IMR-90 (cell line): ENCODE measurements around the gene SSTR1. TPM values are rescaled to one million over a fixed set of nuclear protein-coding genes. Genes with fewer than 3 reads are reported as not detected.

Source experiments
- ATAC-seq: fragments of 200-7000 bp; cut with Tn5 transposase; 2 replicates; pipeline ENCODE4 v1.9.1; 2020; ENCODE audit warnings: low read depth, mild to moderate bottlenecking, moderate library complexity
- BruUV-seq: library from RNA; stranded (reverse); fragments of 400-500 nt; replicated peaks from 2 replicates; lab custom pipeline; 2021; lab: Mats Ljungman, UMichigan
- CTCF ChIA-PET: fragments of 300-600 bp; formaldehyde crosslinking; extraction: SDS; loops from one replicate; lab custom pipeline; 2021; ENCODE audit warnings: antibody characterized with exemption; lab: Yijun Ruan, JAX
- POLR2A ChIA-PET: fragments of 300-600 bp; sonication (Branson Sonifier 250); formaldehyde crosslinking; loops from one replicate; lab custom pipeline; 2022; ENCODE audit warnings: antibody characterized with exemption; ENCODE audit not compliant: unreplicated experiment; lab: Charles Lee
- DNase-seq: peaks from one replicate; pipeline ENCODE4 v3.0.0; 2013
- H2AFZ ChIP-seq: replicated peaks from 2 replicates; pipeline ENCODE3; 2013; ENCODE audit warnings: low read length, mild to moderate bottlenecking; ENCODE audit not compliant: poor library complexity
- H2AK5ac ChIP-seq: 2 replicates; pipeline ENCODE4 v1.6.1; 2013; ENCODE audit warnings: low read depth, low read length, inconsistent platforms
- H2AK9ac ChIP-seq: replicated peaks from 2 replicates; pipeline ENCODE3; 2013; ENCODE audit warnings: mild to moderate bottlenecking, low read depth, low read length, moderate library complexity; ENCODE audit not compliant: poor library complexity
- H2BK120ac ChIP-seq: 2 replicates; pipeline ENCODE4 v1.6.1; 2013; ENCODE audit warnings: low read depth, low read length, inconsistent platforms
- H2BK15ac ChIP-seq: 3 replicates; pipeline ENCODE4 v1.6.1; 2013; ENCODE audit warnings: low read depth, low read length, inconsistent platforms
- H2BK20ac ChIP-seq: 2 replicates; pipeline ENCODE4 v1.6.1; 2013; ENCODE audit warnings: low read depth, mild to moderate bottlenecking, inconsistent platforms, low read length, moderate library complexity
- H2BK5ac ChIP-seq: 2 replicates; pipeline ENCODE4 v1.6.1; 2013; ENCODE audit warnings: mild to moderate bottlenecking, low read depth, low read length, inconsistent platforms; ENCODE audit not compliant: poor library complexity, severe bottlenecking
- H3K14ac ChIP-seq: replicated peaks from 2 replicates; pipeline ENCODE4 v1.6.1; 2013; ENCODE audit warnings: low read depth, low read length, inconsistent platforms
- H3K18ac ChIP-seq: 2 replicates; pipeline ENCODE4 v1.6.1; 2013; ENCODE audit warnings: low read depth, low read length, control low read depth
- H3K23ac ChIP-seq: 2 replicates; pipeline ENCODE4 v1.6.1; 2013; ENCODE audit warnings: low read depth, low read length, inconsistent platforms
- H3K27ac ChIP-seq: 2 replicates; pipeline ENCODE4 v1.5.1; 2013; ENCODE audit warnings: mild to moderate bottlenecking, control low read depth, low read length; ENCODE audit not compliant: insufficient read depth
- H3K27me3 ChIP-seq: 2 replicates; pipeline ENCODE4 v1.6.1; 2013; ENCODE audit warnings: low read length; ENCODE audit not compliant: control insufficient read depth, insufficient read depth
- H3K36me3 ChIP-seq: 2 replicates; pipeline ENCODE4 v1.6.1; 2013; ENCODE audit warnings: low read length, mixed read lengths; ENCODE audit not compliant: control insufficient read depth, insufficient read depth
- H3K4ac ChIP-seq: 2 replicates; pipeline ENCODE4 v1.6.1; 2013; ENCODE audit warnings: low read depth, low read length, inconsistent platforms
- H3K4me1 ChIP-seq: 2 replicates; pipeline ENCODE4 v1.6.1; 2013; ENCODE audit warnings: low read length, mixed read lengths; ENCODE audit not compliant: control insufficient read depth, insufficient read depth
- H3K4me2 ChIP-seq: 2 replicates; pipeline ENCODE4 v1.6.1; 2013; ENCODE audit warnings: low read depth, mild to moderate bottlenecking, control low read depth, low read length, moderate library complexity
- H3K4me3 ChIP-seq: 2 replicates; pipeline ENCODE4 v1.5.1; 2013; ENCODE audit warnings: low read depth, mild to moderate bottlenecking, control low read depth, low read length, moderate library complexity; ENCODE audit not compliant: insufficient read depth
- H3K56ac ChIP-seq: 2 replicates; pipeline ENCODE4 v1.6.1; 2013; ENCODE audit warnings: low read length, inconsistent platforms; ENCODE audit not compliant: insufficient read depth; ENCODE audit errors: extremely low read depth
- H3K79me1 ChIP-seq, 2 experiments: 2 replicates each; pipeline ENCODE4 v1.6.1; 2013; ENCODE audit warnings: low read length in 2 of 2, inconsistent platforms in 1 of 2, low read depth in 1 of 2
- H3K9ac ChIP-seq: 2 replicates; pipeline ENCODE4 v1.6.1; 2013; ENCODE audit warnings: low read depth, low read length, control low read depth
- H3K9me1 ChIP-seq: 2 replicates; pipeline ENCODE4 v1.6.1; 2013; ENCODE audit warnings: low read length, inconsistent platforms; ENCODE audit not compliant: insufficient read depth
- H3K9me3 ChIP-seq: 2 replicates; pipeline ENCODE4 v1.6.1; 2013; ENCODE audit warnings: low read length; ENCODE audit not compliant: control insufficient read depth, insufficient read depth
- H4K20me1 ChIP-seq: 2 replicates; pipeline ENCODE4 v1.6.1; 2013; ENCODE audit warnings: low read length, inconsistent platforms; ENCODE audit not compliant: insufficient read depth
- H4K5ac ChIP-seq: 2 replicates; pipeline ENCODE4 v1.6.1; 2013; ENCODE audit warnings: mild to moderate bottlenecking, low read depth, low read length, control low read depth
- H4K8ac ChIP-seq, 2 experiments: 2 replicates each; pipeline ENCODE4 v1.6.1; 2013; ENCODE audit warnings: low read depth in 2 of 2, low read length in 2 of 2, control low read depth in 1 of 2, inconsistent platforms in 1 of 2
- H4K91ac ChIP-seq: 2 replicates; pipeline ENCODE4 v1.6.1; 2013; ENCODE audit warnings: low read depth, low read length, inconsistent platforms; ENCODE audit not compliant: insufficient read depth
- BHLHE40 ChIP-seq: fragments of 150-350 bp; IDR thresholded peaks from 2 replicates; pipeline ENCODE4 v1.6.1; 2016; ENCODE audit warnings: mild to moderate bottlenecking, low read depth, low read length
- CEBPB ChIP-seq: IDR thresholded peaks from 2 replicates; pipeline ENCODE4 v1.6.1; 2012; ENCODE audit warnings: low read depth, low read length, improper control_type of control experiment
- CHD1 ChIP-seq: IDR thresholded peaks from 2 replicates; pipeline ENCODE4 v1.6.1; 2012; ENCODE audit warnings: low read depth, low read length, improper control_type of control experiment
- CTCF ChIP-seq: conservative IDR thresholded peaks from 2 replicates; pipeline ENCODE4 v1.5.1; 2012; ENCODE audit warnings: mild to moderate bottlenecking, low read depth, low read length, improper control_type of control experiment
- ELK1 ChIP-seq: fragments of 150-350 bp; IDR thresholded peaks from 2 replicates; pipeline ENCODE4 v1.6.1; 2016; ENCODE audit warnings: low read depth, mild to moderate bottlenecking, low read length, moderate library complexity, borderline replicate concordance
- FOS ChIP-seq: fragments of 150-350 bp; IDR thresholded peaks from 2 replicates; pipeline ENCODE4 v1.6.1; 2016; ENCODE audit warnings: low read depth, low read length
- MAFK ChIP-seq: IDR thresholded peaks from 2 replicates; pipeline ENCODE4 v1.6.1; 2012; ENCODE audit warnings: low read depth, low read length, improper control_type of control experiment
- MAZ ChIP-seq: IDR thresholded peaks from 2 replicates; pipeline ENCODE4 v1.6.1; 2012; ENCODE audit warnings: low read depth, mild to moderate bottlenecking, low read length, improper control_type of control experiment, moderate library complexity, borderline replicate concordance
- MXI1 ChIP-seq: IDR thresholded peaks from 2 replicates; pipeline ENCODE4 v1.6.1; 2012; ENCODE audit warnings: low read depth, mild to moderate bottlenecking, low read length, moderate library complexity, borderline replicate concordance
- NFE2L2 ChIP-seq: fragments of 150-350 bp; IDR thresholded peaks from 2 replicates; pipeline ENCODE4 v1.6.1; 2016; ENCODE audit warnings: low read depth, mild to moderate bottlenecking, low read length
- POLR2A ChIP-seq: IDR thresholded peaks from 2 replicates; pipeline ENCODE4 v1.6.1; 2012; ENCODE audit warnings: mild to moderate bottlenecking, low read depth, low read length
- RAD21 ChIP-seq: IDR thresholded peaks from 2 replicates; pipeline ENCODE4 v1.6.1; 2012; ENCODE audit warnings: low read length, improper control_type of control experiment
- RCOR1 ChIP-seq: IDR thresholded peaks from 2 replicates; pipeline ENCODE4 v1.6.1; 2012; ENCODE audit warnings: mild to moderate bottlenecking, low read length, improper control_type of control experiment; ENCODE audit not compliant: insufficient replicate concordance
- RFX5 ChIP-seq: IDR thresholded peaks from 2 replicates; pipeline ENCODE4 v1.8.0; 2012; ENCODE audit warnings: low read depth, mild to moderate bottlenecking, low read length, moderate library complexity
- SMC3 ChIP-seq: fragments of 150-350 bp; IDR thresholded peaks from 2 replicates; pipeline ENCODE4 v1.6.1; 2016; ENCODE audit warnings: low read depth, mild to moderate bottlenecking, antibody characterized with exemption, low read length, moderate library complexity
- USF2 ChIP-seq: fragments of 150-350 bp; IDR thresholded peaks from 2 replicates; pipeline ENCODE4 v1.6.1; 2017; ENCODE audit warnings: mild to moderate bottlenecking, antibody characterized with exemption, low read length, low read depth
- dilution Hi-C: fragments of 300-500 bp; cut with HindIII; formaldehyde crosslinking; loops from one replicate; pipeline ENCODE4 v1.14.3; 2018; ENCODE audit warnings: low sequenced_read_pairs; ENCODE audit not compliant: unreplicated experiment
- in situ Hi-C: fragments of 300-500 bp; cut with MboI; formaldehyde crosslinking; loops from 3 replicates; pipeline ENCODE4 v1.14.3; 2019; ENCODE audit warnings: low sequenced_read_pairs, inconsistent platforms, mixed read lengths
- intact Hi-C: fragments of 100-400 bp; cut with micrococcal nuclease; formaldehyde crosslinking; loops from 2 replicates; pipeline ENCODE4 v1.10.0; 2022
- polyA plus RNA-seq, 3 experiments: library from polyadenylated mRNA; depleted of rRNA; stranded (reverse); fragments of >200 nt; gene quantifications; 2 replicates each; pipeline ENCODE4 v1.2.3, GENCODE V29; 2012; ENCODE audit warnings: low replicate concordance in 1 of 3
- total RNA-seq: library from RNA; depleted of rRNA; stranded (reverse); fragments of >200 nt; gene quantifications from 2 replicates; pipeline ENCODE4 v1.2.3, GENCODE V29; 2012

SSTR1 gene
- total and polyA plus RNA-seq, 2 of the 4 experiments (the other 2 are of a cell fraction): 1.1 to 5.5 TPM

DNA sequence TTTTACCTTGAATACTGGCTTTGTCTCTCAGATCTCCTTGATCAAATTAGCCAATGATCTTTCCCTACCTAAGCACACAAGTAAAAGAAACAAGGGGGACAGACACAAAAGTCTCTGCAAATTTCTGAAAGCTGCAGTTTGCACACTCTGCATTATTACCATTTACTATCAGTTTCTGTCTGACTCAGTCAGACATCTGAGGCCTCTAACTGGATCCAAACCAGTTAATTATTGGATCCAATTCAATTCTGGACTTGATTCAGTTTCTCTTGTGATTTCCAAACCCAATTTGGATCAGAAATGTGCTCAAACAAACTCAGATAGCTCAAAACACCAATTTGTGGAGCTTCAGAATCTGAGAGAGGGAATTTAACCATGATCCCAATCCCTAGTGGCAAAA lies 16.6 kb downstream of the SSTR1 start:
- Histone ChIP-seq H3K18ac (no peak overlapping the region), H2AK5ac (no peak overlapping the region), H3K9me1 (no peaks in the 10 kb centered on the region), H3K23ac (no peak overlapping the region), H2AFZ (no peak overlapping the region), H2BK120ac (no peak overlapping the region), H3K9me3 (no peaks in the 10 kb centered on the region), H3K4me1 (no peaks in the 10 kb centered on the region), H2AK9ac (no peak overlapping the region), H4K20me1 (no peaks in the 10 kb centered on the region), H3K4me2 (no peak overlapping the region), H2BK5ac (no peak overlapping the region), H4K8ac (no peak overlapping the region), H3K4ac (no peak overlapping the region), H2BK15ac (no peak overlapping the region), H2BK20ac (no peak overlapping the region), H3K9ac (no peak overlapping the region), H4K5ac (no peak overlapping the region), H4K91ac (no peak overlapping the region), H3K14ac (no peak overlapping the region), H3K4me3 (no peak overlapping the region), H3K56ac (no peak overlapping the region), H3K79me1 (no peaks in the 10 kb centered on the region), H3K27ac (no peak overlapping the region), H3K27me3 (no peaks in the 10 kb centered on the region), H3K36me3 (no peaks in the 10 kb centered on the region)
- dilution Hi-C loops: no loop called here
- in situ Hi-C loops: no loop called here
- no peak for ATAC-seq
- TF ChIP-seq POLR2A: no peak
- TF ChIP-seq MAFK: no peak
- no peak for TF ChIP-seq RAD21
- no peak for TF ChIP-seq RFX5
- no peak for TF ChIP-seq NFE2L2
- no peak for TF ChIP-seq MAZ
- no peak for TF ChIP-seq CHD1
- no peak for TF ChIP-seq RCOR1
- no peak for TF ChIP-seq ELK1
- TF ChIP-seq CEBPB: no peak
- no peak for TF ChIP-seq SMC3
- no peak for TF ChIP-seq USF2
- no peak for TF ChIP-seq FOS
- TF ChIP-seq CTCF: no peak
- TF ChIP-seq MXI1: no peak
- no peak for TF ChIP-seq BHLHE40
- POLR2A ChIA-PET: no interaction called here
- DNase-seq: no peak
- CTCF ChIA-PET: no interaction called here
- intact Hi-C loops: no loop called here
- no TSS peak for BruUV-seq
